RWPE1 (cell line): ENCODE data around the gene A1BG.
A peak's percentile ranks its signal among the peaks of the same experiment; 100 is the strongest.

ENCODE experiments used
- CTCF ChIA-PET: fragments of 350-600 bp; sonication (Branson Sonifier 250); formaldehyde crosslinking; extraction: SDS; loops from one replicate; lab custom pipeline; 2021; lab: Yijun Ruan, JAX
- POLR2A ChIA-PET: fragments of 400-600 bp; formaldehyde crosslinking; extraction: SDS; loops from one replicate; lab custom pipeline; 2020; ENCODE audit warnings: antibody characterized with exemption; ENCODE audit not compliant: low non-redundant PET; lab: Yijun Ruan, JAX
- DNase-seq: peaks from one replicate; pipeline ENCODE4 v3.0.0; 2012; ENCODE audit warnings: low spot score
- H3K27ac ChIP-seq: fragments of 450-650 bp; 2 replicates; pipeline ENCODE4 v1.5.1; 2017
- CTCF ChIP-seq: fragments of 450-650 bp; conservative IDR thresholded peaks from 2 replicates; pipeline ENCODE4 v1.5.1; 2017; ENCODE audit warnings: low read depth, mild to moderate bottlenecking

Gene A1BG

GRCh38 chr19:58395220-58395978 lies 42.1 kb upstream of the A1BG start, which contains the start of gene RNF225:
RNF225 (plus strand) TSS chr19:58395656; CDS start chr19:58396090, 434 bp downstream.
- ChIA-PET CTCF (no interaction called here), POLR2A (interaction anchor here (0.5 to 1.0 kb wide), 4 partner anchors 14 to 462 kb away, joined by 3 to 7 read pairs (median 4); partner anchors contain the start of gene ZBTB45)
- peak within 1 kb of the TSS; percentile 76 for H3K27ac ChIP-seq
- no peak for TF ChIP-seq CTCF
- DNase-seq: peak; percentile 86

- peak overlapping the region; percentile 76 for H3K27ac ChIP-seq
- ChIA-PET POLR2A (interaction anchor here (0.5 to 0.6 kb wide), 3 partner anchors 125 to 462 kb away, joined by 3 to 6 read pairs (median 3); partner anchors contain the start of gene ZBTB45), CTCF (no interaction called here)
- no peak for TF ChIP-seq CTCF
- peak; percentile 55 for DNase-seq
Observed at GRCh38 chr19:58394821-58395219, 41.5 kb upstream of the A1BG start.

- ChIA-PET POLR2A (no interaction called here), CTCF (no interaction called here)
- DNase-seq: no peak
- peak overlapping the region; percentile 76 for H3K27ac ChIP-seq
- no peak for TF ChIP-seq CTCF
Observed at GRCh38 chr19:58393725-58394033, 40.4 kb upstream of the A1BG start.

GRCh38 chr19:58392945-58393724 lies 39.8 kb upstream of the A1BG start:
- no peak for TF ChIP-seq CTCF
- H3K27ac ChIP-seq: peak overlapping the region; percentile 30
- DNase-seq: no peak
- CTCF ChIA-PET: no interaction called here
- POLR2A ChIA-PET: no interaction called here

- POLR2A ChIA-PET: interaction anchor here (0.6 kb wide), 1 partner anchor 14 kb away, joined by 8 read pairs; no protein-coding TSS in a partner anchor
- CTCF ChIA-PET: no interaction called here
- no peak for TF ChIP-seq CTCF
- peak overlapping the region; percentile 98 for H3K27ac ChIP-seq
- DNase-seq: no peak
Observed at GRCh38 chr19:58388175-58388526, 34.9 kb upstream of the A1BG start.
